NCI-H82 (cell line): ENCODE data around the gene ANKFN1.

Experiments used
- DNase-seq: peaks from one replicate; lab custom pipeline; 2025; lab: John Stamatoyannopoulos, UW

ANKFN1 gene

DNA sequence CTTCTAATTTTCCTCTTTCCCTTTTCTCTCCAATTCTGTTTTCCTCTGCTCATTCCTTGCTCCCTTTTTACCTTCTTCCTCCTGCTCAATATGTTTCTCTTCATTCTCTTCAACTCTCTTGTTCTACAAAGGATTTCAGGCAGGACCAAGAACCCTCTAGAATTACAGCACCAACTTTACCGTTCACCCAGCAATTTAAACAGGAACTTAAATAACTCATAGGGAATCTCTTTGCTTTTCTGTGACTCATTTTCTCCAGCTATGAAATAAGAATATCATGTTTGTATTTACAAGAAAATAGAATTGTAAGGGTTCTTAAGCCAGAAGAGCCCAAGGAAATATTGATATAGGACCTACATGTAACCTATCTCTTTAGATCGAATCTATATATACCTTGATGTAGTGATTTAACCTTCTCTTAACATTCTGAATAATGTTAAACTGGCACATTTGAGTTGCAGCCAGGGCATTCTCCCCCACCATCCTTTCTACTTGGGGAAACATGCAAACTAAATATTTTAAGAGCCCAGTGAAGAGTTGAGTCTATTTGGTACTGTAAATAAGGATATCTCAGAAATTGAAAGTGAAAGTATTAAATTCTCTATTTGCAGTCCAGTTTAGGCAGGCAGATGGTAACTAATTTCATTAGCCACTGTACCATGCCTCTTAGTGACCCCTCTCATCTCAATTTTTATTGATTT lies 137.0 kb downstream of the ANKFN1 start:
- no peak for DNase-seq

DNA sequence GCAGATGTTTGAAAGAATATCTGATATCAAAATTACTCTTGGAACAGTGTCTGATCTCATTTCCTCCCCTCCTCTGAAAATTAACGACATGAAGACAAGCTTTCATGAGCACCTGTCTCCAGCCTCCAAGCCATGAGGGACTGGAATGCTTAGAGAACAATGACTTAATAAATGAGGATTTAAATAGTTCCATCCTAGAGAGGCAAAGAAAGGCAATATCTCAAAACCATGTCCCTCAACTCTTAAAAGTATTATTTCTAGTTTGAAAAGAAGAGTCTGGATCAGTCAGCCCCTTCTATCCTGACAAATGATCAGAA lies 137.5 kb downstream of the ANKFN1 start:
- no peak for DNase-seq

DNA sequence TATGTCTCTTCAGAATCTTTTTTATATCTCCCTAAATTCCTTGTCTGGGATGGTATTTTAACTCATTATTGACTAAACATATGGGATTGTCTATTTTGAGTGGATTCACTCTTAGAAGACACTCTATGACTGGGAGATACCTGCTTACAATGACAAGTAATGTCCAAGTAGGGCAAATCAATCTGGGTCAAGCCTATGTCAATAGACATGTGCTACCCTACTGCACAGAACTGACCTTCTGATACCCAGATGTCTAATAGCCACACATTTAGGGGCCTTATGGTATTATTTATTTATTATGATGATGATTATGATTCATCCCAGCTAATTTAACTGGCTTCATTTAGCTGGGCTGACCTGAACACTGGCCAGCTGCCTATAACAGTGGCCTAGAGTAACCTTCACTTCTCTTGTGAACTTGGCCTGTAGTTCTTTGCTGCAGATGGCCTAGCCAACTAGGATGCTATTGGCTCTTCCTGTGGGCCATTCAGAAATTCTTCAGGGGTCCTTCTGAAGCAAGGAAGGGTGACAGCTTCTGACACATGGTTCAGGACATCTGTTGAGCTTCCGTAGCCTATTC lies 138.0 kb downstream of the ANKFN1 start:
- no peak for DNase-seq

DNA sequence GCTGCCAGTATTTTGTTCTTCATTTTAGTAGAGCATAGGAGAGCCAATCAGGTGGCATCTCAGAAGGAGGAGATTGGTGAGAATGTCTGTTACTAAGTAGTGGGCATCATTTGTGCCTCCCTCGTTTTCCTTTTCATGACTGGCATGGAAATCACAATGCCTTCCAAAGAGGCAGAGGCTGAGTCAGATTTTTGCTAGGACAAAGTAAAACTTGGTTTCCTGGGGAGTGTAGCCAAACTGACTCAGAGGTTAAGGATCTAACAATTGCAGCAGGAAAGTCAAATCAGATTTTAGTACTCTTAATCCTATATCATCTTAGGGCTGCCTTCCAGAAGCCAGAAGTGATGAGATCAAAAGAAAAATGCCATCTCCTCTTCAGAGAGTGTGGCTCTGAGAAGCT lies 138.7 kb downstream of the ANKFN1 start:
- no peak for DNase-seq

DNA sequence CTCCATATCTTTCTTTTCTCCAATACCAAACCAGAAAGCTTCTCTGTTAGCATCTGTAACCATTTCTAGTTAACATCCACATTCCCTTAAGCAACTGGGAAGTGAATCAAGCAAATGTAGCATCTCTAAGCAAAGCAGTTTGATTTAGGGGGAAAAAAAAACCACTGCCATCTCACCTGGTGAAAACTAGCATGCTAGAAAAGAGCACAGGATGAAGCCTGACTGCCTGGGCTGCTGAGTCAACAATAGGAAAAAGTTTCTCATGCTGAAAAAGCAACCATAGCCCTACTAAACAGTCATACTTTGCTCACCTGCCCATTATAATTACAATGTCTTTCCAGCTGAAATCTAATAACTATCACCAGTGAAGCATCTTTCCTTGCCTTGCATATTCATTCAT lies 139.3 kb downstream of the ANKFN1 start:
- DNase-seq: no peak

DNA sequence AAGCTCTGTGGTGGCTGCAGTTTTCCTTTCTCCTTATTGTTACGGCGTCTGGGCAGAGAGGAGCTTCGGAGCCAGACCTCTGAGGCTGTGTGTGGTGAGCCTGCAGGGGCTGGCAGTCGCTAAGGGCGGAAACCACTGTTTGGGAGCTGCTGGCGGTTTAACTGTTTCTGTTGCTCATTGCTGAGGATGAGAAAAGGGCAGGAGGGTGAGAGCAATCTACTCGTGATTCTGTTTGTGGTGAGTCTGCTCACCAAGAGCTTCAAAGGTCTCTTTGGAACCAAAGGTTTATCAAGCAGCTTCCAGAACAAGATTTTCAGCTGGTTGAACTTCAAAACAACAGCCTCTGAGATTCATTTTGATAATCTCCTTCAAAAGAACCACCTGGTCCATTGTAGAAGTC lies 143.9 kb downstream of the ANKFN1 start:
- DNase-seq: no peak

DNA sequence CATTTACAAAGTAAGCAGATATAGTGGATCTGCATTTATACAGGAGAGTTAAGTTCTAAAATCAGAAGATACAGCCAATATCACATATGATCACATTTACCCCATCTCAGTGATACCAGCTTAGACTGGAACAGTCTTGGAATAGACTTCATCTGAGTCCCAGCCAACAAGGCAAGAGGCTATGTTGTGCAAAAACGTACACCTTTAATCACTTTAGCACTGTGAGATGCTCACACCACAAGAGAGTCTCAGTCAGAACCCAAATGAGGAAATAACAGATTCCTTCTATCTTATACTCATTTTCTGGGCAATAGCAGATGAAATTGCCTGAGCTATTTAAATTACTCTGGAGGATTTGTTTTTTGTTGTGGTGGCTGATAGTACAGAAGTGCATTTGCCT lies 145.6 kb downstream of the ANKFN1 start:
- DNase-seq: no peak

DNA sequence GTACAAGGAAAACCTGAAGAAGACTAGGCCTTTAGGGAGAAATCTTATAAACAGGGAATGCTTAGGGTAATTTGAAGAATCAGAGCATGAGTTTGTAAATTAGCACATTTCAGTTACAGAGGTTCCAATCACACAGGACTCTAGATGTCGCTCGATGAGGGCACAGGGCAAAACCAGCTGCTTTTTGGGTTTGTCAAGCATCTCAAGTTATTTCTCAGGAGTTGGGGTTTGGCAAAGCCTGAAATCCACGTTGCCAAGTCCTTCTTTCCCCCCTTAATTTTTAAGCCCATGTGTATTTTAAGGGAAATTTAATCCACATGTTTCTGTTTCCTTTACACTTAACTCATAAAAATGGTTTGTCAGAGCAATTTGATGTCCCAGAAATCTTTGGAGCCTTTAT lies 146.9 kb downstream of the ANKFN1 start:
- no peak for DNase-seq

DNA sequence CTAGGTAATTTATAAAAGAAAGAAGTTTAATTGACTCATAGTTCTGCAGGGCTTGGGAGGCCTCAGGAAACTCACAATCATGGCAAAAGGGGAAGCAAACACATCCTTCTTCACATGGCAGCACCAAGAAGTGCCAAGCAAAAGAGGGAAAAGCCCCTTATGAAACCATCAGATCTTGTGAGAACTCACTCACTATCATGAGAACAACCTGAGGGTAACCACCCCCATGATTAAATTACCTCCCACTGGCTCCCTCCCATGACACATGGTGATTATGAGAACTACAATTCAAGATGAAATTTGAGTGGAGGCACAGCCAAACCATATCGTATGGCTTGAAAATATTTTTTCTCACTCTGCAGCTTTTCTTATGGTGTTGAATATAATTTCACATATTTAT lies 151.7 kb downstream of the ANKFN1 start:
- peak; percentile 31 for DNase-seq

DNA sequence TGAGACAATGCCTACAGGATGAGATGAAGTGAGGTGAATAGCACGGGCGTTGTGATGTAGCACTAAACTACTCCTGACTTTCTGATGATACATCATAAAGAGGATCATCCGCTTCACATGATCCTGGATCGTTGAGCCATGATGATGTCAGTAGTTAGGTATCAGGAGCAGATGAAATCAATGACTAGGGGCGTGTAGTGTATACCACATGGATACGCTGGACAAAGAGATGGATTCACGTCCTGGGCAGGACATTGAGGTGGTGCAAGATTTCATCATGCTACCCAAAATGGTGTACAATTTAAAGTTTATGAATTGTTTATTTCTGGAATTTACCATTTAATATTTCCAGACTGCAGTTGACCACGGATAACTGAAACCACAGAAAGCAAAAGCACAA lies 156.6 kb downstream of the ANKFN1 start:
- DNase-seq: no peak

DNA sequence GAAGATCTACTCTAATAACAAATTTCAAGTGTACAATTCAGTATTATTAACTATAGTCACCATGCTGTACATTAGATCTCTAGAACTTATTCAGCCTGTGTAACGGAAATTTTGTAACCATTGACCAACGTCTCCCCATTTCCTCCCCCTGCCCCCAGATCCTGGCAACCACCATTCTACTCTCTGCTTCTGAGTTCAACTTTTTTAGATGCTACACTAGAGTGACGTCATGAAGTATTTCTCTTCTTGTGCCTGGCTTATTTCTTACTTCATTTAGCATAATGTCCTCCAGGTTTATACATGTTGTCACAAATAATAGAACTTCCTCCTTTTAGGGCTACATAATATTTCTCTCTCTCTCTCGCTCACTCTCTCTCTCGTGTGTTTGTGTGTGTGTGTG lies 157.5 kb downstream of the ANKFN1 start:
- no peak for DNase-seq

DNA sequence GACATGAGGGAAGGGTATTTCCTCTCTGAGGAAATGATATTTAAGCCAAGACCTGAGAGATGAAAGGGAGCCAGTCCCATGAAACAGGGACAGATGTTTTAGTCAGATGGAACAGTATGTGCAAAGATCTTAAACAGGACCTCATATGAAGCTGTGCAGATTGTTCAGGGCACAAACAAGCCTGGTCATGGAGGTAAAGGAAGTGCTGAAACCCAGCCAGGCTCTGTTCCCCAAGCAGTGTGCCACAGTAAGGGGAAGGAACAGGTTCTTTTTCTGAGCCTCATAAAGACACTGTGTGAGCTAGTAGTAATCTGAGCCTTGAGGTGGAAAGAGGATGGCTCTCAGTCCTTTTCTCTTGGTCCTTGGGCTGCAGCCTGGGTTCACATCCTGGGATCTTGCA lies 159.9 kb downstream of the ANKFN1 start:
- DNase-seq: no peak

DNA sequence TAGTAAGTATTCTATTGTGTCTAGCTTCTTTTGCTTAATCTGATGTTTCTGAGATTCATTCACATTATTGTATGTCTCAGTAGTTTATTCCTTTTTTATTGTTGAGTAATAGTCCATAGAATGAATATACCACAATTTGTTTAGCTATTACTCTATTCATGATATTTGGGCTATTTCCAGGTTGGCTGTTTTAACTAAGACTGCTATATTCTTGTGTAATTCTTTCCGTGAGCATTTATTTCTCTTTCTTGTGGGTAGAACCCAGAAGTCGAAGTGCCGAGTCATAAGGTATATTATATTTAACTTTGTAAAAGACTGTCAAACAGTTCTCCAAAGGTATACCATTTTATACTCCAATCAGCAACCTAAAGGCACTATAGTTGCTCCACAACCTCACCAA lies 160.8 kb downstream of the ANKFN1 start:
- DNase-seq: no peak

DNA sequence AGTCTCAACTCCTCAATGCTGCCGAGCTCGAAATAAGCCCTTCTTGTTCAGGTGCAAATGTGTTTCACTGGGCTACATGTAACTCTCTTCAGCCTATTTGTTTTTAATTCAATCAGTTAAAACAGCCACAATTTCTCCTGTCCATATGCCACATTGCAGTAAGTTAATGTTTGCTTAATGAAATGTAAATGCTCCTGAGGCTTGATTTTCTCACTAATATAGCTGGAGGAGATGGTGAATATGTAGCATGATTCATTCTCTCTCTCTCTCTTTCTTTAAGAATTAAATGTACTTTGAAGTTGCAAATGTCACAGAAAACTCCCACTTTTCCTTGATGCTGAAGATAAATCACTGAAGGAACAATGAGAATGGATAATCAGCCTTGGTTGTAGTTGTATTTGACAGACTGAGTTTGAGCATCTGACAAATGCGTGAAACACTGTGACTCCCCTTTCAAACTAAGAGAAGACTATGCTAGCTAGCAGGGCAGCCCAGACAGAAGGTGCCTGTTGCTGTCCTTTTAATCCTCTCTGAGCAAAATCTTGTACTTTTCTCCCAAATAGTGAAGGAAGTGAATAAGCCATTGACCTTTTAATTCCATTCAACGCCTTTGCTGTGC lies 161.8 kb downstream of the ANKFN1 start:
- no peak for DNase-seq

DNA sequence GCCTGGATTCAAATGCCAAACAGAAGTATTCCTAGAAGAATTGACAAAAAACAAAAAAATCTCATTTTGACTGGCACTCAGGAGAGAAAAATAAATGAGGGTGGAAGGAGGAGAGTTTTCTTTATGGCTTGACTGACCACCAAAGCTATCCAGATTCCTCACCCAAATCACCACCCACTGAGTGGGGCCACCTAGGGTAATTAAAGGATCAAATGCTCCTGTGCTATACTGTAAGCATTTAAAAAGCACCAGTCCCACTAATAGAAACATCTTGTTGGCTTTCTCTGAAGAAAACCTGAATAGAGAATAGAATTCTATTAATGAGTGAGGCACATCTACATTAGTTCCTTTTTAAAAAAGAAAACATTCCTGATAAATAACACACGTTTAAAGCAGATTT lies 163.3 kb downstream of the ANKFN1 start:
- no peak for DNase-seq

DNA sequence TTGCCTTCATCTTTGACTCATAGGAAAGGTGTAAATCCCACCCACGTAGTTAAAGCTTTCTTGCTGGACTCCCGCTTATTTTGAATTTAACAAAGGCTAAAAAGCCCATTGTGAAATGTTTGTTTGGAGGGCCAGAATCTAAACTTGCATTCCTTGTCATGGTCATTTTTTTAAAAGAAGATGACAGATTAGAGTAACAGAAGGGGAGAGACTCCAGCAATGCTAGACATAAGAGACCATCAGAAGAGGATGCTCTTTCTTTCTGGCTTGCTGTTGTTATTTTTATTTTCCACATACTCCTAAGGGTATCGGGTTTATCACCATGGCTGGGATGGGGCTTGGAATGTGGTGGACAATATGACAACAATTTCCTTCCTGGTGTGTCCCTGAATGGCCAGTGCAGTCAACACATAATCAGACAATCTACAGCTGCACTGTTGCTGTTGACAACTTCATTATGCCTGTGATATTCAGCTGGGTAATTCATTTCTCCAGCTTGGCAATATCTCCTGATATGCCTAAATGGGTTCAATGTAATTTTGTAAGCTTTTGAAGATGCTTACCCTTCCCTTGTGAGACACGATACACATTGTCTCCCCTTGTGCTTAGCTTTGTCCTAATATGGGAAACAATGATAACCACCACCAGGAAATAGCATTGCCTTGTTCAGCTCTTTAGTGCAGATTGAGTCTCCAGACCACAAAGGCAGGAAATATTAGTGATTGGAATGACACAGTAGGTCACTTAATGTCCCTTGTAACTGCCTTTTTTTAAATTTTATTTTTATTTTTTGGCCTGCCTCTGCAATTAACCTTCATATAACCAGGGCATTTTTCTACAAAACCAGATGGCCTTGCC lies 164.3 kb downstream of the ANKFN1 start:
- DNase-seq: no peak

DNA sequence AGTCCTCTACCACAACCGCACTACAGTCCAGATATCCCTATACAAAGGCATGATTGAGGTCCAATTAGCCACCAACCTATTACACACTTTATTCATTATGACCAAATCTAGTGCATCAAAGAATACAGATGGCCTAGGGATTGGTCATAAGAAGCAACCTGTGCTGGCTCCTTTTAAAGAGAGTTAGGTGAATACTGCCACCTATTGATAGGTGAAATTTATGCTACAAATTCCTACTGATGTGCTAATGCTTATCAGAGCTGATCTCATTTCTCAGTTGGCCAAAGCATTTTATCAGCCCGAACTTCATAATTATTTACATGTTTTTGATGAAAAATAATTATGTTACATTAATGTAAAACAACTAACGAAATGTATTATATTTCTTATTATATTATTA lies 166.3 kb downstream of the ANKFN1 start:
- peak; percentile 92 for DNase-seq

DNA sequence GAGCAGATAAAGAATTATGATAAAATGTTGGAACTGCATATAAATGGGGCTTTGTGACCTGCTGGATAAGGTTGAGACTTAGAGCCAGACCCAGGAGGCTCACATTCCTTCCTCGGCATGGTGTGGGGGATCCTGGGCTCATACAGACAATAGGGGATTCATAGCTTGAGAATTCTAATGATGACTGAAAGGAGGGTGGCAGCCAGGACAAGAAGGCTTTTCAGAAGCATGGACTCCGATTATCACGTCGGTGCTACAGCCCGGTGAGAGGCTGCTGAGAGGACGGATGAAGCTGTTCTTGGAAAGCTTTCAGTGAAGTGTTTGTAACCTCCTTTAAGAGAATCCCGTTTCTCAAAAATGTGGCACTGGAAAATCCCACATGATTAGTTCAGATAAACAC lies 167.2 kb downstream of the ANKFN1 start:
- no peak for DNase-seq

DNA sequence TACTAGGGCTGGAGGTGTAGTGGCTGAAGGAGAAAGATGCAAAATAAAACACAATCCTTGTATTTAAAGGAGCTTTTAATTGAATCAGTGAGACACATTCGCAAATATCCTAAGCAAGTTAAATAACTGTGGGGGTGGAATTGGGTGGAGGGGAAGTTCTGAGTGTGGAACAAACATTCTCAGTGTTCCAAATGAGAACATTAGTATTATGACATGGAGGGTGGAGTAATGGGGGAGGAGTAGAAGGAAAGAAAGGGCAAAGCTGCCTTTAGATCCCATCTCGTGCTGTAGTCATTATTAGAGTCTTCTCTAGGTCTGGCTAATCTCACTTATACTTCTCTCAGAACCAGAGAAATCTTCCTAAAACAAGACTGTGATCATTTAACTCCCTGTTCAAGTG lies 169.7 kb downstream of the ANKFN1 start:
- no peak for DNase-seq

DNA sequence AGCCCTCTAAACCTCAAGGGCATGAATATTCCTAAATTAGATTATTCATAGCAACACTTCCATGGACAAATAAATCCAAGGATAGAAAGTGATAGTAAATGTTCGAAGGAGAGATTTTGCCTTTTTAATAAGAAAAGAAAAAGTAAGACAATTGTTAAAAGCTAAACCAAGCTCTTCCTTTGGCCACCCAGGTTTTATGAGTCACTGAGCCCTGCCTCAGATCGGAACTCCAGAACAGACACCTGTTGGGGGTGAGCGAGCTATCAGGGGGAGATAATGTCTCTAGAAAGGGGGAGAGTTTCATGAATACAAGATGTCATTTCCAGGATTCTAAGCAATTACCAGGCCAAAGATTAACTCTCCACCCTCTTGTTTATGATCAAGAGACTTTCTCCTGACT lies 171.4 kb downstream of the ANKFN1 start:
- no peak for DNase-seq

DNA sequence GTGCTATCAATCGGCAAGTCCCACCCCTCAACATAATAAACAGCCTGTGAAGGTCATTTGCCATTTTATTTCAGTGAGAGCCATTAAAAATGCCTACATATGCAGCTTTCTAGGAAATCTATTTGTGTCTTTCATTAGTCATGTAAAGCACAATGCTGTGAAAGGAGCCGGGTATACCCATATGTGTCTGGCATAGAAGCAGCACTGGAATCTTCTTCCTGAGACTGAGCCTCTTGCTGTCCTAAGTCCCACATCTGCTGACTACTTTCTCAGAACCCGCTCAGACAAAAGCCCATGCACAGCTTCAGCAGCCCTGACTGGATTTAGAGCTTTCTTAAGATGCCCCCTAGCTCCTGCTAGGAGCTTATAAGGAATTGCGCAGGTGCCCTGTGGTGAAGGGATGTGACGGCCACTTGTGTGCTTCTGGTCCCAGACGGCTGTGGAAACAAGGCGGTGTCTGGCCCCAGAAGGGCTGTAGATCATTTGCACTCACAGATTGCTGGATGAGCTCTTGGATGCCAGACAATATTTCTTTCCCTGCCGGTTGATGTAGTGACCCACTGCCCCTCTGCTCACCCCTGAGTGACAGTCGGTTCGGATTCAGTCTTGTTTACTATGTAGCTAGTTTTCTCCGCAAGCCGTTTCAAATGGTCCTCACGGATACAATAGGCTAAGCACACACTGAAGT lies 172.2 kb downstream of the ANKFN1 start:
- DNase-seq: peak; percentile 51

DNA sequence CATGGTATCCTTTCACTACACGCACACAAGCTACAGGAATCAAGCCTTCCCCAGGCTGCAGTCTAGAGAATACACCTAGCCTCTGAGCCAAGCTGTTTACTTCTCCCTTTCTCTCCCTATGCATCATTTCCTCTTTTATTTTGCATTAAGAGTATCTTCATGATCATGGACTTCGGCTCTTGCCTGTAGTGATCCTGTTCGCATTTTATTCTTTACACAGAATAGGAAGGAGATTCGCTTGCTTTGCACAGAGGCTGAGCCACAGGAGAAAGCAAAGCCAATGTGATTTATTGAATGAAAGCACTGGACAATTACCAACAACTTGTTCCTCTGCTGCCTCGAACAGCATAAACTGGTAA lies 172.7 kb downstream of the ANKFN1 start:
- DNase-seq: no peak

DNA sequence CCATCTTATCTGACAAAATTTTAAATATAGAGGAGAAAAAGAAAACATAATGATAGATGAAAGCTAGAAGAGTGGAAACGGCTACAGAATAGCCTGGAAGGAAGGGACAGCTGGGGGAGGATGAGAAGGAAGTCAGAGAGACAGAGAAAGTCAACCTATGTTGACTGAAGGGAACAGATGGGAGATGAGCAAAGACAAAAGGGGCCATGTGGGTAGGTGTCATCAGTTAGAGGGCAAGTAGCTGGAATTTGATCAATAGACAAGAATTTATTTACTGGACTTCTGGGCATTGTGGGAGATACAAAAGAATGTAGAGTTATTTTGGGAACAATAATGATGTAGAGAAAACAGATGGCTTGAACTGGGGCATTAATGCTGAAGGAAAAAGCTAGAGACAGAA lies 194.4 kb downstream of the ANKFN1 start:
- no peak for DNase-seq
